Fibroblast of villous mesenchyme (primary cell): ENCODE measurements around the gene CATSPER2. TPM values are rescaled to one million over a fixed set of nuclear protein-coding genes. Genes with fewer than 3 reads are reported as not detected.
"Not testable (repeated sequence)": the region's sequence is repeated elsewhere in the genome, so short reads cannot be mapped to it uniquely, and the experiment has no call there.

Experiments used
- DNase-seq: peaks from one replicate; pipeline ENCODE4 v3.0.0-alpha.2; 2010; ENCODE audit warnings: low read depth
- H3K4me3 ChIP-seq: 2 replicates; pipeline ENCODE4 v1.5.1; 2011; ENCODE audit warnings: low read depth, mild to moderate bottlenecking, low read length
- CTCF ChIP-seq: IDR thresholded peaks from 2 replicates; pipeline ENCODE4 v1.5.1; 2012; ENCODE audit warnings: low read depth, mild to moderate bottlenecking, low read length; ENCODE audit not compliant: insufficient read depth
- total RNA-seq: library from RNA; depleted of rRNA; stranded (reverse); fragments of >200 nt; gene quantifications from 2 replicates; pipeline ENCODE4 v1.2.3, GENCODE V29; 2012

Gene CATSPER2
- total RNA-seq, result 0.32 and 0.86 TPM in 2 replicates

DNA sequence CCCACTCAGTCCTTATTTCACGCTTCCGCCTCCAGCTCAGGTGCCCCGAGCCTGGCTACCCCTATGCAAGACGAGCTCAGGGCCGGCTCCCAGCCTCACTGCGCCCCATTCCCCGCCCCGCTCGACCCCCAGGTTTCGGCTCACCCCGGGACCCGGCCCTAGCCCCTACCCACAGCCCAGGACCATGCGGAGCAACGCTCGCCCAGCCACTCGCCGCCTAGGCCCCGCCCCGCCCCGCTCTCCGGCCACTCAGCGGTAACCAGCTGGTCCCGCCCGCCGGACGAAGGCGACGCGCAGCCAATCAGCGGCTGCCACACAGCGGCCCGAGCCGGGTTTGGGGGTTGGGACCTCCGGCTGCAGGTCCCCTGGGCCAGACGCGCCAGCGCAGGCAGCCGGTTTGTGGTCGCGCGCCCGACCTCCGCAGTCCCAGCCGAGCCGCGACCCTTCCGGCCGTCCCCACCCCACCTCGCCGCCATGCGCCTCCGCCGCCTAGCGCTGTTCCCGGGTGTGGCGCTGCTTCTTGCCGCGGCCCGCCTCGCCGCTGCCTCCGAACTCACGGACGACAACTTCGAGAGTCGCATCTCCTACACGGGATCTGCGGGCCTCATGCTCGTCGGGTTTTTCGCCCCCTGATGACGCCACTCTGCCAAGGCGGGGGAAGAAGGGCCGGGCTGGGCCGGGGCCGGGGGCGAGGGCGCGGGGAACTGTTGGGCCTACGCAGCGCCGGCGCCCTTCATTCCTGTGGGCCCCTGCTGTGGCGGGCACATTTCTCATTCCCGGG lies at the start of gene CATSPER2:
Gene CATSPER2, minus strand, starts transcription at position 196 of the 781 bp plus-strand sequence. CDS start 783 bp downstream, outside the sequence.
- TF ChIP-seq CTCF, result no peak
- H3K4me3 ChIP-seq, result no peak within 1 kb of the TSS
- no peak for DNase-seq

DNA sequence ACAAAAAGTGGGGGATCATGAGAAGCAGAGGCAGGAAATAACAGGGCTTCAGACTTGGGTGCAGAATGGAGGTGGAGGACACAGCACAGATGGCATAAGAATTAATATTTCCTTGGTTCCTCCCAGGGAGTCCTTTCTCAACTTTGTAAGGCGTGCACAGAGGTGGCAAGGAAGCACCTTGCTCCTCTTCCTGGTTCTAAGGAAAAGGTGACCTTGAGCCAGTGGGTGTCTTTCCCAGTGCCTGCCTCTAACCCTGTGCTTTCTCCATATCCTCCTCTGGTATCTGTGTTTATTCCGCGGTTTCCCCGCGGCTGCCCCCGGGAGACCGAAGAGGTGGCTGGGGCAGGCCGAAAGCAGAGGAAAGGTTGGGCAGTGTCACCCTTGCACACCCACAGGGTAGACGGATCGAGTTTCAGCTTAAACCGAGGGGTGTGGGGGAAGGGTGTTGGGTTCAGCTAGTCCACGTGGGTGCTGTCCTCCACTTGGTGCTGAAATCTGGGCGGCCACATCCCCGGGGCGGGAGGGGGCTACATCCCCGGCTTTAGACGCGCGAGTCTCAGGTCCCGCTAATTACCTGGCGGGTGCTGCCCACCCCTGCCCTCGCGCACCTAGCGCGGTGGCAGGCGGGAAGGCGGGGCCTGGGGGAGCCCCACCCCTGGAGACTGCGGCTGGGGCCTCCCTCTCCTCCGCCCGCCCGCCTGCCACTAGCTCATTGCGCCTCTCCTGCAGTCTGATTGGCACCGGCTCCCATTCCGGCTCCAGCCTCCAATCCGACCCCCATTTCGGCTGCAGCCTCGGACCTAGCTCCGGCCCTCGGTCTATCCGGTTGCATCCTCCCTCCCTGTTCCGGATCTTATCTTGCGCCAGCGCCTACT lies 44.7 kb upstream of the CATSPER2 start, which contains the start of gene CKMT1A:
Gene CKMT1A, plus strand, starts transcription at position 712 of the 875 bp plus-strand sequence. CDS start 192 bp downstream, outside the sequence.
- DNase-seq, H3K4me3 ChIP-seq: not testable (repeated sequence)

- H3K4me3 ChIP-seq, DNase-seq: not testable (repeated sequence)
Observed at GRCh38 chr15:43692679-43693078, 44.0 kb upstream of the CATSPER2 start.

DNA sequence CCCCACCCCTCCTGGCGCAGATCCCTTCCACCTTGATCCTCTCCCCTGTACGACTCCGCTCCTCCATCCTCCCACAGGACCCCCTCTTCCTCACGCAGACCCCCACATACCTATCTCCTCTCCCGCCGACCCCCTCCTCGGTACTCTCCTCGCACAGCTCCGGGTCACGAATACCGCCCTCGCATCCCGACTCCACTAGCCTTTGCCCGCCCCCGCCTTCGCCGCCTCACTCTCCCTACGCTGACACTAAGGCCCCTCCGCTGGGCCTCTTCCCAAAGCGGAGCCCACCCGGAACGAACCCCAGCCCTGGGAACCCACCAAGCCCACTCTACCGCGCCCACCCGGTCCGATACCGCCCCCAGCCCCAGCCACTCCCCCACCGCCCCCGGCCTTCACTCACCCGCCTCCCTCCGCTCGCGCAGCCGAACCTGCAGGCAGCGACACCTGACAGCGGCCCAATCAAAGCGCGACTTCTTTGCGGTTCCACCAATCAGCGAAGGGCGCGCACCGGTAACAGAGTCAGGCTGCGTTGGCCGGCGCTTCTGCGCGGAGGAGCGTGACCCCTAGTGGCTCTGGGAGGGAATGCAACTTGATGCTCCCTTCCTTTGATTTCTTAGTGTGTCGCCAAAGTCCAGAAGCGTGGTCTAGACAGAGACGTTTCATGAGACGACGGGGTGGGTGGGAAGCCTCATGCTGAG lies 41.1 kb upstream of the CATSPER2 start:
- DNase-seq, H3K4me3 ChIP-seq: not testable (repeated sequence)

GRCh38 chr15:43674175-43674574 lies 25.5 kb upstream of the CATSPER2 start:
- not testable (repeated sequence) for H3K4me3 ChIP-seq, DNase-seq

- not testable (repeated sequence) for H3K4me3 ChIP-seq, DNase-seq
Observed at GRCh38 chr15:43666177-43666576, 17.5 kb upstream of the CATSPER2 start.

- DNase-seq, H3K4me3 ChIP-seq: not testable (repeated sequence)
Observed at GRCh38 chr15:43663333-43663732, 14.7 kb upstream of the CATSPER2 start.

- not testable (repeated sequence) for DNase-seq, H3K4me3 ChIP-seq
Observed at GRCh38 chr15:43662293-43662692, 13.6 kb upstream of the CATSPER2 start.

DNA sequence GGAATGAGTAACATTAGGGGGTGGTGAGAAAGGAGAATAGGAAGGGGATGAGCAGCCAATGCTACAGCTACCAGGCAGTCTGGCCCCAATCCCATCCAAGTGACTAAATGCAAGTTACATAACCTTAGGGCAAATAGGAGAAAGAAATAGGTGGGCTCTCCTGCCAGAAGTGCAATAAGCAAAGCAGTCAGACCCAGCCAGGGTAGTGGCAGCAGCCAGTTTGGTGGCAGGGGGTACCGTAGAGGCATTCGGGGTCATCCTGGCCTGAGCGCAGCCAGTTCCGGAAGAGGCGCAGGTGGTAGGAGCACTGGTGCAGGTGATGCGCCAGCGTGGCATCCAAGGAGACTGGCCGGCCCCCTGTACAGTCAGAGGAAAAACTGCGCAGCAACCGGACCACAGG lies 11.1 kb upstream of the CATSPER2 start:
- DNase-seq, H3K4me3 ChIP-seq: not testable (repeated sequence)

GRCh38 chr15:43649430-43649926 lies 834 bp upstream of the CATSPER2 start:
- not testable (repeated sequence) for DNase-seq, H3K4me3 ChIP-seq

GRCh38 chr15:43638464-43639204 lies 10.0 kb downstream of the CATSPER2 start:
- H3K4me3 ChIP-seq, DNase-seq: not testable (repeated sequence)

- not testable (repeated sequence) for DNase-seq
Observed at GRCh38 chr15:43626937-43627336, 21.7 kb downstream of the CATSPER2 start.

More at GRCh38 chr15:43626937-43627336, 21.7 kb downstream of the CATSPER2 start:
- H3K4me3 ChIP-seq, result not testable (repeated sequence)
